GM13977 (cell line): ENCODE results near the gene HRCT1.
"Not testable (repeated sequence)": the region's sequence is repeated elsewhere in the genome, so short reads cannot be mapped to it uniquely, and the experiment has no call there.

Source experiments
- DNase-seq: peaks from one replicate; pipeline ENCODE4 v3.0.0; 2012; ENCODE audit warnings: low spot score
- CTCF ChIP-seq: IDR thresholded peaks from 2 replicates; pipeline ENCODE4 v1.5.1; 2012; ENCODE audit warnings: mild to moderate bottlenecking, control low read depth; ENCODE audit not compliant: insufficient read depth; ENCODE audit errors: extremely low read depth, missing control alignments
- in situ Hi-C: fragments of 300-500 bp; cut with MboI; formaldehyde crosslinking; loops from one replicate; pipeline ENCODE4 v1.12.0; 2022; ENCODE audit warnings: low sequenced_read_pairs, low pct_unique_long_range_greater_than_20kb, mixed read lengths, inconsistent platforms; ENCODE audit not compliant: unreplicated experiment

Gene HRCT1

GRCh38 chr9:35869621-35870216 lies 36.3 kb upstream of the HRCT1 start:
- in situ Hi-C loops, result no loop called here
- TF ChIP-seq CTCF, result no peak
- DNase-seq, result no peak

- no peak for TF ChIP-seq CTCF
These were observed 35.6 kb upstream of the HRCT1 start, which contains the start of gene OR13J1 for GRCh38 chr9:35870351-35870923. Gene OR13J1, minus strand, starts transcription at chr9:35870401. Its CDS starts 0 bp downstream, at chr9:35870401.

GRCh38 chr9:35871545-35871944 lies 34.5 kb upstream of the HRCT1 start:
- no peak for TF ChIP-seq CTCF
- in situ Hi-C loops, result no loop called here
- no peak for DNase-seq

More at GRCh38 chr9:35870351-35870923, 35.6 kb upstream of the HRCT1 start, which contains the start of gene OR13J1:
- DNase-seq, result no peak
- in situ Hi-C loops, result no loop called here

- TF ChIP-seq CTCF, result no peak
- in situ Hi-C loops, result no loop called here
- no peak for DNase-seq
These were observed 33.5 kb upstream of the HRCT1 start for GRCh38 chr9:35872505-35872904.

GRCh38 chr9:35882263-35882848 lies 23.6 kb upstream of the HRCT1 start:
- peak; percentile 91 for TF ChIP-seq CTCF
- peak; percentile 76 for DNase-seq
- in situ Hi-C loops, result loop anchor here (10.0 kb wide), 1 partner anchor 58 kb away; the partner anchor contains the start of genes FAM221B and TMEM8B

- in situ Hi-C loops, result loop anchor here (10.0 kb wide), 1 partner anchor 58 kb away; the partner anchor contains the start of genes FAM221B and TMEM8B
- no peak for TF ChIP-seq CTCF
- DNase-seq, result no peak
These were observed 23.0 kb upstream of the HRCT1 start for GRCh38 chr9:35882996-35883395.

GRCh38 chr9:35884908-35885307 lies 21.1 kb upstream of the HRCT1 start:
- not testable (repeated sequence) for DNase-seq
- in situ Hi-C loops, result loop anchor here (10.0 kb wide), 1 partner anchor 60 kb away; the partner anchor contains the start of genes FAM221B and TMEM8B
